Measurements from ENCODE around the gene WWOX. TPM values are rescaled to one million over a fixed set of nuclear protein-coding genes. Genes with fewer than 3 reads are reported as not detected.

WWOX gene
- total RNA-seq, 1 donor from 2014 or later: 18.6 TPM

DNA sequence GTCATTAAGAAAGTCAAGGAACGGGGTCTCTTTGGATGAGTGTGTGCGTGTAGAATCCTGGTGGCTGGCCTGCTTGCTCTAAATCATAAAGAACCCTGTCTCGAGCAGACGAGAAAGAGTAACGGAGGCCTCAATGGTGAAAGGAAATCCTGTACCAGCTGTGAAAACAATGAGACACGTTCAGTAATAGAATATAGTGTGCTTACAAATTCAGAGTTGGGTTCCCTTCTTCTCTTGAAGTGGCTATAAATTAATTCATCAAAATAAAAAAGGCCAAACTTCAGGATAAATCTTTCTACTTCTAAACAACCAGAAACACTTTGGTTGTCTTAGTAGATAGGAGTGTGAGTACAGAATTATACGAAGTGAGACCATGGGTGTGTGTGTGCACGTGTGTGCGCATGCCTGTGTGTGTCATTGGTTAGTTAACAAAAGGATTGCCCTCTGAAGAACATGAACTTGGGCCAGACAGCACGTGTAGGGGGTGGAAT is 48.5 kb downstream of the WWOX start:
- TF ChIP-seq, protein P1, sequence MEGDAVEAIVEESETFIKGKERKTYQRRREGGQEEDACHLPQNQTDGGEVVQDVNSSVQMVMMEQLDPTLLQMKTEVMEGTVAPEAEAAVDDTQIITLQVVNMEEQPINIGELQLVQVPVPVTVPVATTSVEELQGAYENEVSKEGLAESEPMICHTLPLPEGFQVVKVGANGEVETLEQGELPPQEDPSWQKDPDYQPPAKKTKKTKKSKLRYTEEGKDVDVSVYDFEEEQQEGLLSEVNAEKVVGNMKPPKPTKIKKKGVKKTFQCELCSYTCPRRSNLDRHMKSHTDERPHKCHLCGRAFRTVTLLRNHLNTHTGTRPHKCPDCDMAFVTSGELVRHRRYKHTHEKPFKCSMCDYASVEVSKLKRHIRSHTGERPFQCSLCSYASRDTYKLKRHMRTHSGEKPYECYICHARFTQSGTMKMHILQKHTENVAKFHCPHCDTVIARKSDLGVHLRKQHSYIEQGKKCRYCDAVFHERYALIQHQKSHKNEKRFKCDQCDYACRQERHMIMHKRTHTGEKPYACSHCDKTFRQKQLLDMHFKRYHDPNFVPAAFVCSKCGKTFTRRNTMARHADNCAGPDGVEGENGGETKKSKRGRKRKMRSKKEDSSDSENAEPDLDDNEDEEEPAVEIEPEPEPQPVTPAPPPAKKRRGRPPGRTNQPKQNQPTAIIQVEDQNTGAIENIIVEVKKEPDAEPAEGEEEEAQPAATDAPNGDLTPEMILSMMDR (IDR thresholded peaks at IDR 0.05; ENCODE audit: unreplicated experiment): no peak
- peaks cover 24% of the 10 kb centered on the region for H3K4me1 Mint-ChIP-seq (ENCODE audit: unreplicated experiment)
- peaks cover 4% of the 10 kb centered on the region for H3K36me3 Mint-ChIP-seq (ENCODE audit: low read depth, unreplicated experiment)
- H3K4me3 Mint-ChIP-seq (ENCODE audit: unreplicated experiment): peak overlapping the region; percentile 29
- H3K27me3 Mint-ChIP-seq (ENCODE audit: unreplicated experiment): peaks cover 5% of the 10 kb centered on the region
- peak overlapping the region; percentile 91 for H3K27ac Mint-ChIP-seq (ENCODE audit: unreplicated experiment)
- peak; percentile 10 for DNase-seq (ENCODE audit: low spot score)
- H3K9me3 Mint-ChIP-seq (ENCODE audit: unreplicated experiment): no peaks in the 10 kb centered on the region

DNA sequence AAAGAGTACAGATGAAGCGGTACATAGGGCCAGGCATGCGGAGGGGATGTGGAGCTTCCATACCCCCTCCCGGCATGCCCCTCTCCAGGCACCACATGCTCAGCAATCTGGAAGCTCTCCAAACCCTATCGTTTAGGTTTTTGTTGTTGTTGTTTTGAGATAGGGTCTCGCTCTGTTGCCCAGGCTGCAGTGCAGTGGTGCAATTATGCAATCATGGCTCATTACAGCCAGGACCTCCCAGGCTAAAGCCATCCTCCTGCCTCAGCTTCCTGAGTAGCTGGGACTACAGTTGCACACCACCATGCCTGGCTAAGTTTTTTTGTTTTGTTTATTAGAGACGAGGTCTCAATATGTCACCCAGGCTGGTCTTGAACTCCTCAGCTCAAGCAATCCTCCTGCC is 50.8 kb downstream of the WWOX start:
- H3K36me3 Mint-ChIP-seq (ENCODE audit: low read depth, unreplicated experiment): peaks cover 4% of the 10 kb centered on the region
- no peak overlapping the region for H3K4me3 Mint-ChIP-seq (ENCODE audit: unreplicated experiment)
- DNase-seq (ENCODE audit: low spot score): no peak
- no peaks in the 10 kb centered on the region for H3K9me3 Mint-ChIP-seq (ENCODE audit: unreplicated experiment)
- peaks cover 31% of the 10 kb centered on the region for H3K4me1 Mint-ChIP-seq (ENCODE audit: unreplicated experiment)
- peaks cover 5% of the 10 kb centered on the region for H3K27me3 Mint-ChIP-seq (ENCODE audit: unreplicated experiment)
- no peak overlapping the region for H3K27ac Mint-ChIP-seq (ENCODE audit: unreplicated experiment)
- TF ChIP-seq, protein P1 (IDR thresholded peaks at IDR 0.05; ENCODE audit: unreplicated experiment): no peak

DNA sequence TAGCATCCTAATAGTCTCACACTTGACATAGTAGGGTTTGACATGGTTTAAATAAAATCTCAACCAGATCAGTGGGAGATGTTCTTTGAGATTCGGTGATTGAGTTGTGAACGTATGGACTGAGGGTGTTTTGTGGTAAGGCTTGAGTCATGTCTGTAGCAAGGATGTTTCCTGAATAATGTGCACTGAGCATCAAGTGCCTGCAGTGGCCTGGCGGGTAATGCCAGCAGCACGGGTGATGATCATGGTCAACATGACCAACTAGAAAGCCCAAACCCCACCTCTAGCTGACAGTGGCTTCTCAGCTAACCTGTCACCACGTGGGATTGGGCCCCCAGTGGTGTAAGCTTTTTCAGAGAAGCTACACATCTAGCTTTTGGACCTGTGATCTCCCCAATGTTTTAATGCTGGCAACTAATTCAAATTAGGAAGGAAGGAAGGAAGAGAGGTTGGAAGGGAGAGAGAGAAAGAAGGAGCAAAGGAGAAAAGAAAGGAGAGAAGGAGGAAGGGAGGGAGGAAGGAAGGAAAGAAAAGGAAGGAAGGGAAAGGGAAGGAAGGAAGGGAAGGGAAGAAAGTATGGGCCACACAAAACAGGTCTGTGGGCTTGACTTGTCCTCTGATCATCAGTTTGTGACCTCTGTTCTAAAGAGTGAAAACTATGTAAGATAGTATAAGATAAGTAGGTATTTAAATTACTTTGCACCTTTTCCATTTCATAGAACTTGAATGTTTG is 55.4 kb downstream of the WWOX start:
- no peak overlapping the region for H3K27ac Mint-ChIP-seq (ENCODE audit: unreplicated experiment)
- peaks cover 1% of the 10 kb centered on the region for H3K36me3 Mint-ChIP-seq (ENCODE audit: low read depth, unreplicated experiment)
- H3K4me3 Mint-ChIP-seq (ENCODE audit: unreplicated experiment): peak overlapping the region; percentile 9
- no peaks in the 10 kb centered on the region for H3K9me3 Mint-ChIP-seq (ENCODE audit: unreplicated experiment)
- TF ChIP-seq, protein P1 (IDR thresholded peaks at IDR 0.05; ENCODE audit: unreplicated experiment): no peak
- peaks cover 8% of the 10 kb centered on the region for H3K4me1 Mint-ChIP-seq (ENCODE audit: unreplicated experiment)
- DNase-seq (ENCODE audit: low spot score): no peak
- H3K27me3 Mint-ChIP-seq (ENCODE audit: unreplicated experiment): peaks cover 2% of the 10 kb centered on the region

DNA sequence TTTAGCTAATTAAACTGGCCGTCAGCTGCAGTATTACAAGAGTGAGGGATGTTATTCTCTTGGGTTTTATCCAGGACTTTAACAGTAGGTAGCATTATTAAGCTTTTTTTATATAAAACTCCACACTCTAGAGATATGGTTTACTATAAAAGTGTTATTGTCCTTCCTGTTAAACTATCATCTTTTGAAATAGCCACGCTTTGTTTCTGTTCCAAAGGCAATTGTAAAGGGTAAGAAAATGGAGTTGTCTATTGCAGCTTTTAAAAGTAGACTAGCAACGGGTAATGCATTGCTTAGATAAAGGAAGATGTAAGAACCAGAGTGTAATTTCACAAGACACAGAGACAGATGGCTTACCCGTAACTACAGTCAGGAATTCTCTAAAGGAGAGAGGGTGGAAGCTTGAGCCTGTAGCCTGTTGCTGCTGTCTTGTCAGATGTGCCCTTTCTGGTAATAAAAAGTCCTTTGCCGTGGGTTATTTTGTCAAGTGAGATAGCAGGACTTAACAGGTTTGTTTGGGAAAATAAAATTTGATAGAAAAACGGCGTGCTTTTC is 56.4 kb downstream of the WWOX start:
- Mint-ChIP-seq H3K27ac (ENCODE audit: unreplicated experiment) (no peak overlapping the region), H3K36me3 (ENCODE audit: low read depth, unreplicated experiment) (no peaks in the 10 kb centered on the region), H3K4me3 (ENCODE audit: unreplicated experiment) (no peak overlapping the region), H3K4me1 (ENCODE audit: unreplicated experiment) (peaks cover 7% of the 10 kb centered on the region), H3K27me3 (ENCODE audit: unreplicated experiment) (peaks cover 2% of the 10 kb centered on the region), H3K9me3 (ENCODE audit: unreplicated experiment) (no peaks in the 10 kb centered on the region)
- no peak for DNase-seq (ENCODE audit: low spot score)
- TF ChIP-seq, protein P1 (IDR thresholded peaks at IDR 0.05; ENCODE audit: unreplicated experiment): no peak
